Keratinocyte (primary cell): Measurements from ENCODE around the gene CLPTM1L. TPM values are rescaled to one million over a fixed set of nuclear protein-coding genes. Genes with fewer than 3 reads are reported as not detected.

Experiments used
- DNase-seq: peaks from one replicate; pipeline ENCODE4 v3.0.0-alpha.2; 2011; ENCODE audit warnings: low read depth, missing footprints, low spot score
- FAIRE-seq: peaks from 2 replicates; lab custom pipeline; 2011; peaks lifted over from hg19 to GRCh38; lab: Jason Lieb, UNC
- H2AFZ ChIP-seq: 2 replicates; pipeline ENCODE4 v1.6.0; 2012; ENCODE audit warnings: low read length, control low read depth, inconsistent platforms; ENCODE audit not compliant: control insufficient read depth
- H3K27ac ChIP-seq: 2 replicates; pipeline ENCODE4 v1.5.1; 2011; ENCODE audit warnings: low read length; ENCODE audit not compliant: control insufficient read depth, insufficient read depth
- H3K27me3 ChIP-seq: 3 replicates; pipeline ENCODE4 v1.6.0; 2011; ENCODE audit warnings: low read length; ENCODE audit not compliant: control insufficient read depth, insufficient read depth; ENCODE audit errors: extremely low read depth
- H3K36me3 ChIP-seq, 2 experiments: 2 replicates in 1 of 2; 3 replicates in 1 of 2; pipeline ENCODE4 v1.5.1; 2011; ENCODE audit warnings: low read length in 2 of 2, mild to moderate bottlenecking in 1 of 2; ENCODE audit not compliant: control insufficient read depth in 2 of 2, insufficient read depth in 2 of 2; ENCODE audit errors: extremely low read depth in 1 of 2
- H3K4me1 ChIP-seq: 3 replicates; pipeline ENCODE4 v1.5.1; 2011; ENCODE audit warnings: low read length; ENCODE audit not compliant: control insufficient read depth, insufficient read depth; ENCODE audit errors: extremely low read depth
- H3K4me2 ChIP-seq: 3 replicates; pipeline ENCODE4 v1.6.0; 2011; ENCODE audit warnings: low read depth, low read length; ENCODE audit not compliant: control insufficient read depth, insufficient read depth; ENCODE audit errors: extremely low read depth
- H3K4me3 ChIP-seq, 3 experiments: fragments of 200-600 bp in 1 of 3; sonication (generic) in 1 of 3; 2 replicates in 2 of 3; 3 replicates in 1 of 3; pipeline ENCODE4 v1.5.1; 2011 to 2016; ENCODE audit warnings: low read length in 3 of 3, mild to moderate bottlenecking in 3 of 3, control low read depth in 2 of 3, inconsistent platforms in 1 of 3, low read depth in 1 of 3, mixed read lengths in 1 of 3, mixed run types in 1 of 3, moderate library complexity in 1 of 3; ENCODE audit not compliant: control insufficient read depth in 2 of 3, insufficient read depth in 2 of 3; ENCODE audit errors: extremely low read depth in 1 of 3
- H3K79me2 ChIP-seq: 2 replicates; pipeline ENCODE4 v1.6.0; 2012; ENCODE audit warnings: low read length; ENCODE audit not compliant: control insufficient read depth, insufficient read depth
- H3K9ac ChIP-seq: 3 replicates; pipeline ENCODE4 v1.6.0; 2011; ENCODE audit warnings: low read length; ENCODE audit not compliant: control insufficient read depth, insufficient read depth; ENCODE audit errors: extremely low read depth
- H3K9me1 ChIP-seq: 3 replicates; pipeline ENCODE4 v1.6.0; 2011; ENCODE audit warnings: low read length; ENCODE audit not compliant: control insufficient read depth, insufficient read depth; ENCODE audit errors: extremely low read depth
- H3K9me3 ChIP-seq: 2 replicates; pipeline ENCODE4 v1.5.1; 2012; ENCODE audit warnings: low read depth, low read length; ENCODE audit not compliant: control insufficient read depth
- H4K20me1 ChIP-seq: 3 replicates; pipeline ENCODE4 v1.6.0; 2011; ENCODE audit warnings: low read length; ENCODE audit not compliant: control insufficient read depth, insufficient read depth; ENCODE audit errors: extremely low read depth
- CTCF ChIP-seq, 3 experiments: IDR thresholded peaks in 1 of 3; conservative IDR thresholded peaks in 1 of 3; optimal IDR thresholded peaks in 1 of 3; 2 replicates in 2 of 3; 3 replicates in 1 of 3; pipeline versions ENCODE3 to v1.5.1; 2011; ENCODE audit warnings: low read length in 3 of 3, mild to moderate bottlenecking in 3 of 3, moderate library complexity in 2 of 3, control low read depth in 1 of 3, inconsistent platforms in 1 of 3; ENCODE audit not compliant: insufficient read depth in 2 of 3; ENCODE audit errors: extremely low read depth in 1 of 3
- EZH2 ChIP-seq: IDR thresholded peaks from one replicate; pipeline ENCODE4 v1.6.1; 2012; ENCODE audit warnings: inconsistent platforms, mild to moderate bottlenecking, low read length, moderate library complexity
- dilution Hi-C: fragments of 300-500 bp; cut with MboI; formaldehyde crosslinking; loops from one replicate; pipeline ENCODE4 v1.7.0; 2020; ENCODE audit warnings: low sequenced_read_pairs; ENCODE audit not compliant: extremely low pct_ligation_motif_present
- polyA plus RNA-seq, 5 experiments: library from polyadenylated mRNA; depleted of rRNA in 3 of 5; stranded (reverse) in 3 of 5; stranded (forward) in 1 of 5; unstranded in 1 of 5; fragments of >200 nt; gene quantifications; 1 replicate in 1 of 5; 2 replicates in 3 of 5; 3 replicates in 1 of 5; pipeline versions ENCODE4 v1.2.1 to v1.2.3, GENCODE V29; 2011 to 2012; ENCODE audit warnings: missing spikeins in 2 of 5, low read depth in 1 of 5, low replicate concordance in 1 of 5

The CLPTM1L gene
- polyA plus RNA-seq, 1 donor (not counting 4 experiments of a cell fraction or from before 2014, with no cell fraction given) = 142 TPM

GRCh38 chr5:1322036-1322900, 22.6 kb downstream of the CLPTM1L start:
- Histone ChIP-seq H3K27ac (no peak overlapping the region), H3K9me3 (no peaks in the 10 kb centered on the region), H3K9ac (no peak overlapping the region), H3K36me3 (peaks cover 47 to 49% of the 10 kb centered on the region in 2 experiments), H3K9me1 (no peaks in the 10 kb centered on the region), H3K4me1 (peaks cover 4% of the 10 kb centered on the region), H3K4me2 (no peak overlapping the region), H3K4me3 (no peak overlapping the region), H4K20me1 (peaks cover 3% of the 10 kb centered on the region), H3K79me2 (peaks cover 2% of the 10 kb centered on the region), H2AFZ (no peak overlapping the region), H3K27me3 (no peaks in the 10 kb centered on the region)
- no peak for DNase-seq
- dilution Hi-C loops = no loop called here
- FAIRE-seq = no peak
- no peak for TF ChIP-seq CTCF (optimal IDR thresholded peaks at IDR 0.05 in 1 of 3, IDR thresholded peaks at IDR 0.05 in 1 of 3, conservative IDR thresholded peaks at IDR 0.05 in 1 of 3; ENCODE audit: extremely low read depth in 1 of 3, insufficient read depth in 2 of 3, low read length in 3 of 3)
- no peak for TF ChIP-seq EZH2

DNA sequence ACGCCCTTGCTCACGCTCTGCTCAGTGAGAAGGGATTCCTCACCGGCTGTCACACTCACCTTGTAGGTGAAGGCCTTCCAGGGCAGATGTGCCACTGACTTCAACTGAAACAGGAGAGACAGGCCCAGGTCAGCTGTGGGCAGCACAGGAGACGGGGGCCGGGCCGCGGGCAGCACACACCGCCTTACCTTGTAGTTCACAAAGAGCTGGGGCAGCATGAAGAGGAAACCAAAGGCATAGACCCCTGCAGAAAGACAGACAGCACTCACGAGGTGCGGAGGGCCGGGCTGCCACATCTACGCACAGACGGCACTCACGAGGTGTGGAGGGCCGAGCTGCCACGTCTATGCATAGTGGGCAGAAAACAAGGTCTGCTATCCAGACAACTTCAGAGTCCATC, 23.3 kb downstream of the CLPTM1L start:
- peaks cover 3% of the 10 kb centered on the region for H4K20me1 ChIP-seq
- no peak overlapping the region for H3K4me2 ChIP-seq
- H3K9ac ChIP-seq = no peak overlapping the region
- DNase-seq (no peak), FAIRE-seq (no peak)
- peaks cover 2% of the 10 kb centered on the region for H3K79me2 ChIP-seq
- H3K4me1 ChIP-seq = peaks cover 5% of the 10 kb centered on the region
- H3K4me3 ChIP-seq = no peak overlapping the region
- no peak for TF ChIP-seq CTCF (optimal IDR thresholded peaks at IDR 0.05 in 1 of 3, IDR thresholded peaks at IDR 0.05 in 1 of 3, conservative IDR thresholded peaks at IDR 0.05 in 1 of 3; ENCODE audit: extremely low read depth in 1 of 3, insufficient read depth in 2 of 3, low read length in 3 of 3)
- no peak for TF ChIP-seq EZH2
- no peaks in the 10 kb centered on the region for H3K27me3 ChIP-seq
- dilution Hi-C loops = no loop called here
- no peak overlapping the region for H3K27ac ChIP-seq
- no peaks in the 10 kb centered on the region for H3K9me1 ChIP-seq
- no peak overlapping the region for H2AFZ ChIP-seq
- H3K9me3 ChIP-seq = no peaks in the 10 kb centered on the region
- peaks cover 47 to 49% of the 10 kb centered on the region in 2 experiments for H3K36me3 ChIP-seq
